ENCODE data around the gene PSMD2. TPM values are rescaled to one million over a fixed set of nuclear protein-coding genes. Genes with fewer than 3 reads are reported as not detected.

PSMD2 gene
- total RNA-seq, 1 donor from 2014 or later = 507 TPM

DNA sequence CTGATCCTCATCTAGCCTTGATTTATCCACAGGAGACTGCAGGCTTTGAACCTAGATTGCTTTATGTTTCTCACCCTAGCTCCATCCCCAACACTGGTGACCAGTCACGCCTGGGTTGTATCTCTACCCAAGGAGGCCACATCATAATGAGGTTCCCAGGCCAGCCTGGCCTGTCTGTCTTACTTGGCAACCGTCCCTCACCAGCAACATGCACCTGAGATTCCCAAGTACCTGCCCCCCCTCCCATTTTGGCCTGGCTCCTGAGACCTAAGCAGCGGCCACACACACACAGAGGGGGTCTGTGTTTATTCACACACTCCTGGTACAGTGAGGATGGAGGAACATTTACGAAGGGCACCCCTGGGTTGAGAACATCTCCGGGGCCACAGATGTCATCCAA lies 40.1 kb upstream of the PSMD2 start:
- H3K27me3 ChIP-seq (ENCODE audit: control insufficient read depth, insufficient read depth, low read length) = no peaks in the 10 kb centered on the region

DNA sequence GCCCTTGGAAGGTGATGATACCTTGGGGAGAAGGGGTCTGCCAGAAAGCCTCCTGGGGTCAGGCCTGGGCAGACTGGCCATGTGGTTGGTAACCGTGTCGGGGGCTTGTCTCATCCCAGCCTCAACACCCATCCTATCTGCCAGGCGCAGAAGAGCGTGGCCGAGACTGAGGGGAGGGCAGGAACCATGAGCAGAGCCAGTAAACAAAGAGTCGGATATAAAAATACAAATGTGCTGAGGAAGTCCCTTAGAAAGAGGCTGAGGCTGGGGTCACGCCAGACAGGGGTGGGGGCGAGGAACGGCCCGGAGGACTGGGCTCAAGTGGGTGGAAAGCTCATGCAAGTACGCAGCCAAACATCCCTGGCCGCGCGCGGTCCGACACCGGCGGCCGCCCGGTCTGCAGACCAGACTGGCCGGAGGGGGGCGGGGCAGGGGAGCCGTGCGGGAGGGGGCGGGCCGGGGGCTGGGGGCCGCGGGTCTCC lies 39.6 kb upstream of the PSMD2 start:
- no peaks in the 10 kb centered on the region for H3K36me3 ChIP-seq (ENCODE audit: control insufficient read depth, insufficient read depth, low read length)
- no peak overlapping the region for H3K4me3 ChIP-seq (ENCODE audit: low read depth, low read length)
- H3K27me3 ChIP-seq (ENCODE audit: control insufficient read depth, insufficient read depth, low read length) = no peaks in the 10 kb centered on the region
- TF ChIP-seq, protein P1, sequence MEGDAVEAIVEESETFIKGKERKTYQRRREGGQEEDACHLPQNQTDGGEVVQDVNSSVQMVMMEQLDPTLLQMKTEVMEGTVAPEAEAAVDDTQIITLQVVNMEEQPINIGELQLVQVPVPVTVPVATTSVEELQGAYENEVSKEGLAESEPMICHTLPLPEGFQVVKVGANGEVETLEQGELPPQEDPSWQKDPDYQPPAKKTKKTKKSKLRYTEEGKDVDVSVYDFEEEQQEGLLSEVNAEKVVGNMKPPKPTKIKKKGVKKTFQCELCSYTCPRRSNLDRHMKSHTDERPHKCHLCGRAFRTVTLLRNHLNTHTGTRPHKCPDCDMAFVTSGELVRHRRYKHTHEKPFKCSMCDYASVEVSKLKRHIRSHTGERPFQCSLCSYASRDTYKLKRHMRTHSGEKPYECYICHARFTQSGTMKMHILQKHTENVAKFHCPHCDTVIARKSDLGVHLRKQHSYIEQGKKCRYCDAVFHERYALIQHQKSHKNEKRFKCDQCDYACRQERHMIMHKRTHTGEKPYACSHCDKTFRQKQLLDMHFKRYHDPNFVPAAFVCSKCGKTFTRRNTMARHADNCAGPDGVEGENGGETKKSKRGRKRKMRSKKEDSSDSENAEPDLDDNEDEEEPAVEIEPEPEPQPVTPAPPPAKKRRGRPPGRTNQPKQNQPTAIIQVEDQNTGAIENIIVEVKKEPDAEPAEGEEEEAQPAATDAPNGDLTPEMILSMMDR (IDR thresholded peaks at IDR 0.05; ENCODE audit: insufficient read depth, low read length, severe bottlenecking) = no peak
- FAIRE-seq (no peak), DNase-seq (ENCODE audit: low read depth) (no peak)

More for the DNA sequence above, 40.1 kb upstream of the PSMD2 start:
- TF ChIP-seq, protein P1 (IDR thresholded peaks at IDR 0.05; ENCODE audit: insufficient read depth, low read length, severe bottlenecking) = no peak
- FAIRE-seq (no peak), DNase-seq (ENCODE audit: low read depth) (no peak)
- Histone ChIP-seq H3K4me3 (ENCODE audit: low read depth, low read length) (no peak overlapping the region), H3K36me3 (ENCODE audit: control insufficient read depth, insufficient read depth, low read length) (no peaks in the 10 kb centered on the region)

DNA sequence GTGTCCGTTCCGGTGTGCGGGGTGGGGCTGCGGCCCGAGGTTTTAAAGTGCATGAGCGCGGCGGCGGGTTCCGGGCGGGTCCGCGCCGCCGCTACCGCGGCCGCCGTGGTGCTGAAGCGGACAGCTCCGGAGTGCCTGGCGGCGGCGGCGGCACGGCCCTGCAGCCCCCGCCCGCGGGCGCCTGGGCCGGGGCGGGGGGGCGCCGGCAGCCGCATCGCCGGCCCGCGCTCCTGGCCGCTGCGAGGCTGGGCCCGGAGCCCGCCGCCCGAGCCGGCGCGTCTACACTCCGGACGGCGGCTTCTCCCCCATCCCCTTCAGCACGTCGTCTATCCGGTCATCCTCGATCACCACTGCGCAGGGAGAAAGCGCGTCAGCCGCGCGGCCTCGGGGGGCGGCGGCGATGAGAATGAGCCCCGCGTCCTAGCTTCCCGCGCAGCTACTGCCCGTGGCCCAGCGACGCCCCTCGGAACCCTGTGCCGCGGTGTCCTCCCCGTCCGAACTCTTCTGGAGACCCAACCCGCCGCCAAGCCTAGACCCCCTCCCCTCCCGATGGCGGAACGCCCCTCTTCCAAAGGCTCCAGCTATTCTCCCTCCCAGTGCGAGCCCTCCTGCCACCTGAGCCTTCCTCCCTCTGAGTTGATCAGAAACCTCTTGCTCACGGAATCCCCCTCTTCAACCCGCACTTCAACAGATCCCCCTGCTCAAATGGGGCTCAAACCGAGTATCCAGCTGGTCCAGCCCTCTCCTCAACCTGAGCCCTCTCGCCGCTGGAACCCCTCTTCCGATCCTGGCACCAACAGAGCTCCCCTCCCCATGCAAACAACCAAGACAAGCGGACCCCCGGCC lies 38.9 kb upstream of the PSMD2 start:
- Histone ChIP-seq H3K27me3 (ENCODE audit: control insufficient read depth, insufficient read depth, low read length) (no peaks in the 10 kb centered on the region), H3K4me3 (ENCODE audit: low read depth, low read length) (peak overlapping the region; percentile 50), H3K36me3 (ENCODE audit: control insufficient read depth, insufficient read depth, low read length) (no peaks in the 10 kb centered on the region)
- TF ChIP-seq, protein P1 (IDR thresholded peaks at IDR 0.05; ENCODE audit: insufficient read depth, low read length, severe bottlenecking) = no peak
- FAIRE-seq (no peak), DNase-seq (ENCODE audit: low read depth) (no peak)

DNA sequence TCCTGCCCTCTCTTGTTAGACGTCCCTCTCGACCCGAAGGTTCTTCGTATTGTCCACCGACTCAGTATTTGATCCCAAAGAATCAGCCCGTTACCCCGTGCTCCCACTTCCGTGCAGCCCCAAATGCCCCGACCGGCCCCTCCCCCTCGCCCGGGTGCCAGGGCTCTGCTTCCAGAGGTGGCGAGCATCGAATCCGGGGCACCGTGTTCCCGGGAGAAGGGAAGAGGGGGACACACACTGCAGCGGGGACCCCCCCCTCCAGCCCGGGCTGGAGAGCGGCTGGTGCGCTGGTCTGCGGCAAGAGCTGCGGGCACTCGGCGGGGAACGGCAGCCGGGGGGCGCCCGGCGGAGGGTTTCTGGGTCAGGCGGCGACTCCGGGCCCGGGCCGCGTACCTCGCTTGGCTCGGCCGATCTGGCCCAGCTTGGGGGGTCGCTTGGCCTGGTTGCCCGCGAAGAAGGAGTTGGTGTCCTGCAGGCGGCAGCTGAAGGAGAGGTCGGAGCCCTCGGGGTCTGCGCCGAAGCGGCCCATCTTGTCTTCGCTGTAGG lies 38.2 kb upstream of the PSMD2 start:
- H3K36me3 ChIP-seq (ENCODE audit: control insufficient read depth, insufficient read depth, low read length) = no peaks in the 10 kb centered on the region
- TF ChIP-seq, protein P1 (IDR thresholded peaks at IDR 0.05; ENCODE audit: insufficient read depth, low read length, severe bottlenecking) = no peak
- H3K4me3 ChIP-seq (ENCODE audit: low read depth, low read length) = peak overlapping the region; percentile 50
- DNase-seq (ENCODE audit: low read depth) = no peak
- no peak for FAIRE-seq
- H3K27me3 ChIP-seq (ENCODE audit: control insufficient read depth, insufficient read depth, low read length) = no peaks in the 10 kb centered on the region

DNA sequence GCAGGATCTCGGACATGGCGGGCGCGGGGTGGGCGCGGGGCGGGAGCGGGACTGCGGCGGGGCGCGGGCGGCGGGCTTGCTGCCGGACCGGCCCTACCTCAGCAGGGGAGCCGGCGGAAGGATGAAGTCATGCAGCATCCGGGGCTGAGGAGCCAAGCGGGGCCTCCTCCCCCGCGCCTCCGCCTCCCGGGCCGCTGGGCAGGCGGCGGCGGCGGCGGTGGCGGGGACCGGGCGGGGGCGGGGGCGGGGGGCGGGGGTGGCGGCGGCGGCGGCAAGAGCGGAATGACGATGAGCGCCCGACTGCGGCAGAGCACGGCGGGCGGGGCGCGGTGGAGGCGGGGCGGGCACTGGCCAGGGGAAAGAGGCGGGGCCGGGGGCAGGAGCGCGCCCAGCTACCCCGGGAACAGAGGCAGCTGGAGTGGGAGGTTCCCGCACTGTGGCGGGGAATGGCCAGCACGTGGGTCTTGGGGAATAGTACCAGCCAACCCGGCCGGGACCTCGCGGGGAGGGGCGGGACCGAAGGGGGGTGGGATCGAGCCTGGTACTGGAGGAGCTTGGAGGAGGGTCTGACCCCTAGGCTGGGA lies 37.7 kb upstream of the PSMD2 start, which contains the start of gene CAMK2N2:
TSS of gene CAMK2N2 (minus strand) at position 284 of the 584 bp plus-strand sequence. CDS start at position 16, 268 bp downstream.
- FAIRE-seq (no peak), DNase-seq (ENCODE audit: low read depth) (no peak)
- Histone ChIP-seq H3K4me3 (ENCODE audit: low read depth, low read length) (peak within 1 kb of the TSS; percentile 50), H3K36me3 (ENCODE audit: control insufficient read depth, insufficient read depth, low read length) (no peaks in the 10 kb centered on the region), H3K27me3 (ENCODE audit: control insufficient read depth, insufficient read depth, low read length) (no peaks in the 10 kb centered on the region)
- TF ChIP-seq, protein P1 (IDR thresholded peaks at IDR 0.05; ENCODE audit: insufficient read depth, low read length, severe bottlenecking) = no peak

Data from bronchial epithelial cell (primary cell).